GM12873 (cell line): ENCODE measurements around the gene KLF5.

Experiments
- CTCF ChIP-seq: IDR thresholded peaks from 2 replicates; pipeline ENCODE4 v1.5.1; 2012; ENCODE audit warnings: low read depth, mild to moderate bottlenecking, moderate library complexity, low read length, control low read depth; ENCODE audit not compliant: insufficient read depth; ENCODE audit errors: missing control alignments

Gene KLF5

GRCh38 chr13:73090116-73090822 is 31.5 kb downstream of the KLF5 start:
- TF ChIP-seq CTCF = no peak

- TF ChIP-seq CTCF = no peak
Measured at GRCh38 chr13:73090823-73091187, 32.0 kb downstream of the KLF5 start.

GRCh38 chr13:73092829-73093228 is 34.0 kb downstream of the KLF5 start:
- no peak for TF ChIP-seq CTCF

GRCh38 chr13:73096173-73096572 is 37.4 kb downstream of the KLF5 start:
- no peak for TF ChIP-seq CTCF

GRCh38 chr13:73096638-73097037 is 37.8 kb downstream of the KLF5 start:
- TF ChIP-seq CTCF = no peak

GRCh38 chr13:73101351-73102007 is 42.7 kb downstream of the KLF5 start:
- no peak for TF ChIP-seq CTCF

GRCh38 chr13:73103238-73103637 is 44.4 kb downstream of the KLF5 start:
- TF ChIP-seq CTCF = no peak
